Lung (tissue), 12 donors: ENCODE data around the gene COG7. TPM values are rescaled to one million over a fixed set of nuclear protein-coding genes. Genes with fewer than 3 reads are reported as not detected.
A peak's percentile ranks its signal among the peaks of the same experiment; 100 is the strongest.

ENCODE experiments used
- ATAC-seq: fragments of 200-7000 bp; cut with Tn5 transposase; one replicate; pipeline ENCODE4 v1.9.1; 2020; ENCODE audit warnings: moderate number of reproducible peaks; ENCODE audit not compliant: insufficient read depth, low FRiP score
- DNase-seq, 3 donors: peaks; one replicate each; pipeline ENCODE4 v3.0.0-alpha.2; 2013 to 2017
- H3K27ac ChIP-seq, 2 donors: one replicate each; pipeline ENCODE4 v1.5.1; 2013; ENCODE audit warnings: mild to moderate bottlenecking in 2 of 2, moderate library complexity in 2 of 2, control low read depth in 1 of 2, inconsistent platforms in 1 of 2, low read depth in 1 of 2, low read length in 1 of 2
- H3K27me3 ChIP-seq, 3 donors: one replicate each; pipeline ENCODE4 v1.5.1; 2013; ENCODE audit warnings: low read length in 2 of 3; ENCODE audit not compliant: control insufficient read depth in 3 of 3, insufficient read depth in 3 of 3
- H3K36me3 ChIP-seq, 4 donors: one replicate each; pipeline ENCODE4 v1.5.1; 2013; ENCODE audit warnings: low read length in 4 of 4, mild to moderate bottlenecking in 1 of 4, moderate library complexity in 1 of 4; ENCODE audit not compliant: control insufficient read depth in 4 of 4, insufficient read depth in 4 of 4
- H3K4me1 ChIP-seq, 5 donors: one replicate each; pipeline ENCODE4 v1.5.1; 2013; ENCODE audit warnings: low read length in 5 of 5, mild to moderate bottlenecking in 2 of 5, moderate library complexity in 1 of 5; ENCODE audit not compliant: control insufficient read depth in 5 of 5, insufficient read depth in 5 of 5
- H3K4me3 ChIP-seq: one replicate; pipeline ENCODE4 v1.5.1; 2013; ENCODE audit warnings: mild to moderate bottlenecking, control low read depth, moderate library complexity
- H3K9ac ChIP-seq, 2 donors: one replicate each; pipeline ENCODE4 v1.5.1; 2013; ENCODE audit warnings: low read length in 2 of 2, control low read depth in 1 of 2; ENCODE audit not compliant: insufficient read depth in 1 of 2
- H3K9me3 ChIP-seq, 4 donors: one replicate each; pipeline ENCODE4 v1.5.1; 2013; ENCODE audit warnings: low read length in 3 of 4, mild to moderate bottlenecking in 1 of 4, moderate library complexity in 1 of 4; ENCODE audit not compliant: control insufficient read depth in 4 of 4, insufficient read depth in 3 of 4
- CTCF ChIP-seq: IDR thresholded peaks from 2 replicates; pipeline ENCODE4 v1.5.1; 2012; ENCODE audit warnings: mild to moderate bottlenecking; ENCODE audit errors: control extremely low read depth, extremely low read depth
- WGBS, 2 donors: extraction: QIAGEN DNeasy Blood & Tissue Kit; methylation state at CpG; one replicate each; pipeline ENCODE4 v1.1.7; 2013; 5-methylcytosine and 5-hydroxymethylcytosine counted together
- polyA plus RNA-seq, 2 donors: library from polyadenylated mRNA; stranded (reverse); fragments of 200-250 nt; gene quantifications; one replicate each; pipeline ENCODE4 v1.2.1, GENCODE V29; 2013
- total RNA-seq, 2 donors: library from RNA; depleted of rRNA in 1 of 2; stranded (reverse); fragments of >200 nt in 1 of 2; gene quantifications; one replicate each; pipeline ENCODE4 v1.2.1, GENCODE V29; 2014 to 2021
- donor health status: control.
- donor health status: control.
- donor health status: Bipolar disorder and iron deficiency.
- donor health status: healthy.
- donor health status: DM: yes; HTN: yes; CAD: no.

Gene COG7
- total and polyA plus RNA-seq, 4 donors: 14.9 to 34.0 (median 20.0) TPM

GRCh38 chr16:23432176-23433128 lies 20.5 kb downstream of the COG7 start:
- no peak overlapping the region for H3K27ac ChIP-seq
- H3K4me3 ChIP-seq: no peak overlapping the region
- peaks cover 0 to 3% (median 0%) of the 10 kb centered on the region in 5 donors for H3K4me1 ChIP-seq
- no peak overlapping the region for H3K9ac ChIP-seq
- peaks cover 7 to 30% (median 17%) of the 10 kb centered on the region in 4 donors for H3K36me3 ChIP-seq
- ATAC-seq (peak; percentile 28), DNase-seq (no peak)
- no peak for TF ChIP-seq CTCF
- H3K9me3 ChIP-seq: no peaks in the 10 kb centered on the region
- no peaks in the 10 kb centered on the region for H3K27me3 ChIP-seq
- WGBS, 2 donors: 82 to 91% methylated on average over 10 of the region's 10 CpGs

GRCh38 chr16:23428351-23428750 lies 24.6 kb downstream of the COG7 start:
- WGBS, 2 donors: 68 to 73% methylated on average over 2 of the region's 2 CpGs
- Histone ChIP-seq H3K9me3 (no peaks in the 10 kb centered on the region), H3K4me3 (no peak overlapping the region), H3K36me3 (peaks cover 6 to 22% (median 11%) of the 10 kb centered on the region in 4 donors), H3K27ac (no peak overlapping the region), H3K4me1 (peaks cover 0 to 5% (median 0%) of the 10 kb centered on the region in 5 donors), H3K27me3 (no peaks in the 10 kb centered on the region), H3K9ac (no peak overlapping the region)
- ATAC-seq (no peak), DNase-seq (no peak)
- no peak for TF ChIP-seq CTCF

- no peaks in the 10 kb centered on the region for H3K9me3 ChIP-seq
- no peak overlapping the region for H3K4me3 ChIP-seq
- ATAC-seq: no peak
- H3K27me3 ChIP-seq: no peaks in the 10 kb centered on the region
- WGBS, 2 donors: 63 to 83% methylated on average over 14 of the region's 14 CpGs
- peaks cover 0 to 5% (median 0%) of the 10 kb centered on the region in 5 donors for H3K4me1 ChIP-seq
- H3K27ac ChIP-seq: peak overlapping the region in 1 of 2 donors; percentile 94
- peak in 1 of 3 donors; percentile 24 for DNase-seq
- peaks cover 2 to 15% (median 6%) of the 10 kb centered on the region in 4 donors for H3K36me3 ChIP-seq
- TF ChIP-seq CTCF: no peak
- H3K9ac ChIP-seq: no peak overlapping the region
Observed at GRCh38 chr16:23424292-23424958, 28.6 kb downstream of the COG7 start.
